ENCODE measurements around the gene MED26.
"Not testable (repeated sequence)": the region's sequence is repeated elsewhere in the genome, so short reads cannot be mapped to it uniquely, and the experiment has no call there.

Gene MED26

GRCh38 chr19:16628183-16628983, at the start of gene MED26:
MED26 (minus strand) TSS chr19:16628204; CDS start chr19:16627943, 261 bp downstream.
- peak; percentile 94 for DNase-seq

GRCh38 chr19:16677055-16677454, 49.1 kb upstream of the MED26 start:
- no peak for DNase-seq

GRCh38 chr19:16676101-16676798, 48.2 kb upstream of the MED26 start:
- DNase-seq = no peak

GRCh38 chr19:16673839-16674238, 45.8 kb upstream of the MED26 start:
- DNase-seq = not testable (repeated sequence)

GRCh38 chr19:16673231-16673630, 45.2 kb upstream of the MED26 start:
- no peak for DNase-seq

- no peak for DNase-seq
Observed at GRCh38 chr19:16671652-16672274, 43.8 kb upstream of the MED26 start.

GRCh38 chr19:16670291-16670690, 42.3 kb upstream of the MED26 start:
- DNase-seq = no peak

- not testable (repeated sequence) for DNase-seq
Observed at GRCh38 chr19:16668702-16669101, 40.7 kb upstream of the MED26 start.

- no peak for DNase-seq
Observed at GRCh38 chr19:16668176-16668575, 40.2 kb upstream of the MED26 start.

- peak; percentile 27 for DNase-seq
Observed at GRCh38 chr19:16661480-16662034, 33.6 kb upstream of the MED26 start.

GRCh38 chr19:16660763-16661479, 32.9 kb upstream of the MED26 start, which contains the start of gene TMEM38A:
TMEM38A (plus strand) TSS chr19:16661139; CDS start chr19:16661218, 79 bp downstream.
- peak; percentile 29 for DNase-seq

- DNase-seq = peak; percentile 99
Observed at GRCh38 chr19:16659832-16660708, 32.1 kb upstream of the MED26 start, which contains the start of gene SMIM7. SMIM7 (minus strand) TSS chr19:16660144; CDS start chr19:16660110, 34 bp downstream.

GRCh38 chr19:16659464-16659831, 31.4 kb upstream of the MED26 start:
- no peak for DNase-seq

GRCh38 chr19:16657384-16657783, 29.4 kb upstream of the MED26 start:
- DNase-seq = no peak

- no peak for DNase-seq
Observed at GRCh38 chr19:16655727-16656126, 27.7 kb upstream of the MED26 start.

GRCh38 chr19:16654627-16655026, 26.6 kb upstream of the MED26 start:
- no peak for DNase-seq

GRCh38 chr19:16654140-16654539, 26.1 kb upstream of the MED26 start:
- DNase-seq = no peak

- no peak for DNase-seq
Observed at GRCh38 chr19:16652854-16653253, 24.9 kb upstream of the MED26 start.

- DNase-seq = not testable (repeated sequence)
Observed at GRCh38 chr19:16651421-16652188, 23.6 kb upstream of the MED26 start.

GRCh38 chr19:16650821-16651220, 22.8 kb upstream of the MED26 start:
- no peak for DNase-seq

GRCh38 chr19:16649734-16650133, 21.7 kb upstream of the MED26 start:
- DNase-seq = no peak
